Heart left ventricle (tissue), 16 donors: Measurements from ENCODE around the gene CDH12. TPM values are rescaled to one million over a fixed set of nuclear protein-coding genes. Genes with fewer than 3 reads are reported as not detected.

ENCODE experiments used
- ATAC-seq, 4 donors: fragments of 200-7000 bp; cut with Tn5 transposase; one replicate each; pipeline ENCODE4 v1.9.1; 2020 to 2022; ENCODE audit warnings: moderate library complexity in 4 of 4, mild to moderate bottlenecking in 3 of 4, moderate number of reproducible peaks in 1 of 4
- DNase-seq, 5 donors: peaks; one replicate each; pipeline ENCODE4 v3.0.0-alpha.2; 2020
- H3K27ac ChIP-seq, 12 donors: fragments of 200-600 bp; sonication (generic) in 4 of 12; one replicate each; pipeline versions ENCODE4 v1.5.0 to v1.8.0; 2016 to 2022; ENCODE audit warnings: mild to moderate bottlenecking in 2 of 12
- H3K27me3 ChIP-seq, 9 donors: fragments of 200-600 bp; sonication (generic) in 2 of 9; one replicate each; pipeline versions ENCODE4 v1.5.1 to v1.8.0; 2016 to 2022; ENCODE audit warnings: mild to moderate bottlenecking in 3 of 9
- H3K36me3 ChIP-seq, 9 donors: fragments of 200-600 bp; sonication (generic) in 2 of 9; one replicate each; pipeline versions ENCODE4 v1.5.0 to v1.8.0; 2018 to 2022; ENCODE audit warnings: mild to moderate bottlenecking in 2 of 9
- H3K4me1 ChIP-seq, 12 donors: fragments of 200-600 bp; sonication (generic) in 4 of 12; one replicate each; pipeline versions ENCODE4 v1.5.0 to v1.8.0; 2016 to 2022; ENCODE audit warnings: mild to moderate bottlenecking in 3 of 12
- H3K4me3 ChIP-seq, 12 donors: fragments of 200-600 bp; sonication (generic) in 4 of 12; one replicate each; pipeline versions ENCODE4 v1.5.0 to v1.8.0; 2017 to 2022; ENCODE audit warnings: mild to moderate bottlenecking in 9 of 12, moderate library complexity in 4 of 12
- H3K9me3 ChIP-seq, 12 donors: fragments of 200-600 bp; sonication (generic) in 4 of 12; one replicate each; pipeline versions ENCODE4 v1.5.0 to v1.8.0; 2016 to 2022; ENCODE audit warnings: mild to moderate bottlenecking in 1 of 12
- CTCF ChIP-seq, 12 donors: fragments of 200-600 bp; sonication (generic) in 4 of 12; IDR thresholded peaks; one replicate each; pipeline versions ENCODE4 v1.5.0 to v1.8.0; 2018 to 2022; ENCODE audit warnings: antibody characterized with exemption in 12 of 12, mild to moderate bottlenecking in 5 of 12
- POLR2A ChIP-seq, 2 donors: fragments of 450-650 bp; IDR thresholded peaks; one replicate each; pipeline ENCODE4 v1.6.1; 2017; ENCODE audit warnings: antibody characterized with exemption in 2 of 2, mild to moderate bottlenecking in 2 of 2, moderate library complexity in 2 of 2
- WGBS, 4 donors: extraction: QIAGEN DNeasy Blood & Tissue Kit in 2 of 4; methylation state at CpG; one replicate each; pipeline versions ENCODE4 v1.1.5 to v1.1.7; 2013 to 2018; 5-methylcytosine and 5-hydroxymethylcytosine counted together
- intact Hi-C, 10 donors: fragments of 100-400 bp; cut with DNase I; formaldehyde crosslinking; loops; one replicate each; pipeline versions ENCODE4 v1.11.1 to v1.14.2; 2022
- polyA plus RNA-seq, 2 donors: library from polyadenylated mRNA; stranded (reverse); fragments of 200-250 nt; gene quantifications; one replicate each; pipeline ENCODE4 v1.2.3, GENCODE V29; 2013
- total RNA-seq, 9 donors: library from RNA; depleted of rRNA in 2 of 9; stranded (reverse); fragments of >200 nt in 2 of 9; fragmentation: NEBNext Ultra II Directional in 3 of 9; extraction: Animal tissue kit (Norgen Biotek cat#: 25700) in 3 of 9; gene quantifications; one replicate each; pipeline versions ENCODE4 v1.1.0 to v1.2.4, GENCODE V29; 2016 to 2023
- donor health status: ischemic (EF 13 %, LVEDD 7.1; RV severe dilation, severe dysfunction).
- donor health status: healthy with polysubstance abuse.
- donor health status: DM: no; HTN: yes; CAD: no.
- donor health status: DM: no; HTN: no; CAD: no.
- donor health status: ischemic (EF 25% LVEDD 6.9; RV normal size, moderate dysfunction).
- donor health status: ischemic (EF 25% LVEDD 5.7; RV mildly dilated, moderate dysfunction).
- donor health status: healthy.
- donor health status: DM: yes; HTN: yes; CAD: no.
- donor health status: ischemic (EF 35%, LVEDD 5.7; RV mildly dilated, moderate dysfunction).
- donor health status: nonischemic (EF 11% LVEDD 7.7; RV severe dilation, severe dysfunction).
- donor health status: DM: yes; HTN: yes; CAD: no.
- donor health status: PGD.
- donor health status: ischemic (EF 29% LVEDD 5.4; RV normal size, mild dysfunction).
- donor health status: nonischemic (EF 23%, LVEDD 6.1; RV moderate dilation, normal function).

The CDH12 gene
- total and polyA plus RNA-seq, 11 donors = 0.11 TPM; not detected in 10

- ATAC-seq = no peak
- 70 to 81% (median 77%) methylated on average over 2 of the region's 2 CpGs for WGBS, 4 donors
- intact Hi-C loops = no loop called here
These were observed 358.0 kb downstream of the CDH12 start for GRCh38 chr5:22495016-22495720.

DNA sequence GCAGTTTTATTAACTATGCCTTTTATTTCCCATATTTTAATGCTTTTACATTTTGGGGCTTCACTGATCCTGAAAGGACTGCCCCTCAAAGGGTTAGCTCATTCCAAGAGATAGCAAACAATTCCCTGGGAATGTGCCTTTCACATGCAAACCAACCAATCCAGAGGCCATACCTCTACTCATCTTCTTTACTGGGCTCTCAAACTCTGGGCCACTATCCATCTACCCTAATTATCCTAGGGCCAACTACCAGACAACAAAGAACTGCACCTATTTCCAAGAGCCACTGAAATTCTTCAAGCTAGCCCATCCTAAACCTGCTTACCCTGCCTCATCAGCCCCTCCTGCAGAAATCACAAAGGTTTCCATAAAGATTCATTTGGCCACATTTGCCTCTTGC is 364.7 kb downstream of the CDH12 start:
- Histone ChIP-seq H3K4me3 (no peak overlapping the region), H3K9me3 (no peaks in the 10 kb centered on the region), H3K27ac (no peak overlapping the region), H3K4me1 (no peaks in the 10 kb centered on the region), H3K36me3 (no peaks in the 10 kb centered on the region), H3K27me3 (no peaks in the 10 kb centered on the region)
- DNase-seq (no peak), ATAC-seq (no peak)
- intact Hi-C loops = no loop called here
- no peak for TF ChIP-seq POLR2A (IDR thresholded peaks at IDR 0.05)

More at GRCh38 chr5:22495016-22495720, 358.0 kb downstream of the CDH12 start:
- no peak overlapping the region for H3K4me3 ChIP-seq
- TF ChIP-seq CTCF (IDR thresholded peaks at IDR 0.05) (no peak), POLR2A (IDR thresholded peaks at IDR 0.05) (no peak)
- H3K36me3 ChIP-seq = no peaks in the 10 kb centered on the region
- H3K27ac ChIP-seq = no peak overlapping the region
- no peaks in the 10 kb centered on the region for H3K27me3 ChIP-seq
- H3K9me3 ChIP-seq = no peaks in the 10 kb centered on the region
- H3K4me1 ChIP-seq = no peaks in the 10 kb centered on the region
- DNase-seq = no peak

GRCh38 chr5:22480305-22480704 is 372.8 kb downstream of the CDH12 start:
- intact Hi-C loops = no loop called here
- H3K4me1 ChIP-seq = no peaks in the 10 kb centered on the region
- 66 to 75% (median 68%) methylated on average over 5 of the region's 5 CpGs for WGBS, 4 donors
- no peaks in the 10 kb centered on the region for H3K9me3 ChIP-seq
- DNase-seq (no peak), ATAC-seq (no peak)
- H3K36me3 ChIP-seq = no peaks in the 10 kb centered on the region
- no peak overlapping the region for H3K4me3 ChIP-seq
- H3K27ac ChIP-seq = no peak overlapping the region
- no peaks in the 10 kb centered on the region for H3K27me3 ChIP-seq
- TF ChIP-seq CTCF (IDR thresholded peaks at IDR 0.05) = no peak
- no peak for TF ChIP-seq POLR2A (IDR thresholded peaks at IDR 0.05)

DNA sequence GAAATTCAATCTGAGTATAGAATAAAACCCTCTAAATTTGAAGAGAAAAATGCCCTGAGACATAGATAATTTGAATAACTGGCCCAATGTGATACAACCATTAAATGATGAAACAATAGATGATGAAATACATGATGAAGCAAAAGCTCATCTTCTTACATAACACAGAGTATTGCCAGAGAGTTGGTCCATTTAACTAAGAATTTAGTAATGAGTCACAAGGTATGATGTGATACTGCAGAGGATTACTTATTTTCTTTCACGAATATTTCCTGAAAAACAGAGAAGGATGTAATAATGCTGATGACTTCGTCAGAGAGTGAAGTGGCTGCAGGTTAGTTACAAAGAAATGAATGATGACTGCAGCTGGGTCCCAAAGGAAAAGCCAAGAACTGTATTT is 379.3 kb downstream of the CDH12 start:
- intact Hi-C loops = no loop called here
- H3K4me1 ChIP-seq = no peaks in the 10 kb centered on the region
- DNase-seq (no peak), ATAC-seq (no peak)
- H3K9me3 ChIP-seq = no peaks in the 10 kb centered on the region
- no peak overlapping the region for H3K27ac ChIP-seq
- WGBS, 4 donors = 70 to 78% (median 74%) methylated on average over 2 of the region's 2 CpGs
- TF ChIP-seq CTCF (IDR thresholded peaks at IDR 0.05) (no peak), POLR2A (IDR thresholded peaks at IDR 0.05) (no peak)
- no peak overlapping the region for H3K4me3 ChIP-seq
- H3K27me3 ChIP-seq = peaks cover 0 to 2% (median 0%) of the 10 kb centered on the region in 9 donors
- H3K36me3 ChIP-seq = no peaks in the 10 kb centered on the region

DNA sequence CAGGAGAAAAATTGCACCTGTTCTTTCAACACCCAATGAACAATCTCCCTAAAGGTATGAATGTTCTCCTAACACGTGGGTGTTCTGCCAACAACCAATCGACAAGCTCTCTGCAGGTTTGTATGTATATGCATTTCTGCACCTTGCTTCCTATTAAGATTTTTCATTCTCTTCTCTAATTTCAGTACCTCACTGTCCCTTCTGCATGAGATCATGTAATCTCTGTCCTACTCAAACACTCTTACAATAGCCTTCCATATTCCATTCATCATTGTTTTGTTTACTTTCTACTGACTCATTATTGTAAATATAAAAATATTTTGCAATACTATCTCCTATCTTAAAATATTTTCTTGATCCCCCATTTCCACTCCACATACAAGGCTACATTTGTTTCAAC is 382.0 kb downstream of the CDH12 start:
- H3K9me3 ChIP-seq = no peaks in the 10 kb centered on the region
- WGBS, 4 donors = 52 to 76% (median 65%) methylated on average over 2 of the region's 2 CpGs
- H3K4me1 ChIP-seq = no peaks in the 10 kb centered on the region
- intact Hi-C loops = no loop called here
- H3K27ac ChIP-seq = no peak overlapping the region
- peaks cover 0 to 2% (median 0%) of the 10 kb centered on the region in 9 donors for H3K27me3 ChIP-seq
- no peak for DNase-seq
- no peak for ATAC-seq
- H3K36me3 ChIP-seq = no peaks in the 10 kb centered on the region
- TF ChIP-seq CTCF (IDR thresholded peaks at IDR 0.05) = no peak
- TF ChIP-seq POLR2A (IDR thresholded peaks at IDR 0.05) = no peak
- H3K4me3 ChIP-seq = no peak overlapping the region
